Measurements from ENCODE around the gene LAMA1. TPM values are rescaled to one million over a fixed set of nuclear protein-coding genes. Genes with fewer than 3 reads are reported as not detected.

The LAMA1 gene
- total and polyA plus RNA-seq, 2 donors (not counting 3 experiments of a cell fraction or from before 2014, with no cell fraction given), result 0.04 TPM; not detected in 1

GRCh38 chr18:7164323-7165004 lies 46.9 kb upstream of the LAMA1 start:
- DNase-seq (ENCODE audit: low read depth, low spot score) (no peak), FAIRE-seq (no peak)
- no peak overlapping the region for H3K9ac ChIP-seq (replicated peaks; ENCODE audit: extremely low read depth, insufficient read depth, low read length)
- dilution Hi-C loops (cut with MboI; ENCODE audit: extremely low pct_ligation_motif_present, low sequenced_read_pairs), result no loop called here
- no peaks in the 10 kb centered on the region for H3K27me3 ChIP-seq (ENCODE audit: control insufficient read depth in 2 of 2, insufficient read depth in 2 of 2, low read length in 2 of 2)
- H2AFZ ChIP-seq (ENCODE audit: low read depth, low read length), result no peak overlapping the region
- H3K36me3 ChIP-seq (ENCODE audit: control insufficient read depth in 2 of 2, extremely low read depth in 1 of 2, insufficient read depth in 2 of 2, low read length in 2 of 2), result no peaks in the 10 kb centered on the region
- no peak overlapping the region for H3K4me3 ChIP-seq (replicated peaks in 1 of 3; ENCODE audit: insufficient read depth in 1 of 3, low read depth in 1 of 3, low read length in 3 of 3)
- ChIA-PET POLR2A (no interaction called here), CTCF (no interaction called here)
- no peaks in the 10 kb centered on the region for H3K9me3 ChIP-seq (replicated peaks; ENCODE audit: control insufficient read depth, insufficient read depth, low read length)
- H3K4me1 ChIP-seq (ENCODE audit: control insufficient read depth, extremely low read depth, insufficient read depth, low read length), result no peaks in the 10 kb centered on the region
- H4K20me1 ChIP-seq (replicated peaks; ENCODE audit: control insufficient read depth, extremely low read depth, insufficient read depth, low read length), result no peaks in the 10 kb centered on the region
- H3K79me2 ChIP-seq (ENCODE audit: control insufficient read depth, insufficient read depth, low read length), result no peaks in the 10 kb centered on the region
- intact Hi-C loops (cut with micrococcal nuclease), result no loop called here
- no peaks in the 10 kb centered on the region for H3K9me1 ChIP-seq (replicated peaks; ENCODE audit: control insufficient read depth, extremely low read depth, insufficient read depth, low read length)
- H3K4me2 ChIP-seq (ENCODE audit: insufficient read depth, low read length), result no peak overlapping the region
- TF ChIP-seq JUN (IDR thresholded peaks at IDR 0.05; ENCODE audit: borderline replicate concordance, insufficient read depth, insufficient read length, low read depth) (no peak), EZH2 (IDR thresholded peaks at IDR 0.05; ENCODE audit: borderline replicate concordance, low read depth, low read length, severe bottlenecking) (no peak), FOS (IDR thresholded peaks at IDR 0.05; ENCODE audit: borderline replicate concordance, insufficient read depth, low read length) (no peak), MYC (IDR thresholded peaks at IDR 0.05; ENCODE audit: low read depth, low read length) (no peak), GATA2 (IDR thresholded peaks at IDR 0.05; ENCODE audit: insufficient read depth, insufficient read length, low read depth, low read length) (no peak)
- no peak overlapping the region for H3K27ac ChIP-seq (ENCODE audit: insufficient read depth, low read depth, low read length)
- BruUV-seq (replicated peaks), result no TSS peak

- CTCF ChIA-PET, result interaction anchor here (1.8 kb wide), 1 partner anchor 19 kb away, joined by 4 read pairs; no protein-coding TSS in a partner anchor
- no peak for DNase-seq (ENCODE audit: low read depth, low spot score)
Measured at GRCh38 chr18:7158216-7158615, 40.6 kb upstream of the LAMA1 start.

More at GRCh38 chr18:7158216-7158615, 40.6 kb upstream of the LAMA1 start:
- no peaks in the 10 kb centered on the region for H3K36me3 ChIP-seq (ENCODE audit: control insufficient read depth in 2 of 2, extremely low read depth in 1 of 2, insufficient read depth in 2 of 2, low read length in 2 of 2)
- H2AFZ ChIP-seq (ENCODE audit: low read depth, low read length), result no peak overlapping the region
- BruUV-seq (replicated peaks), result no TSS peak
- POLR2A ChIA-PET, result no interaction called here
- no peaks in the 10 kb centered on the region for H3K4me1 ChIP-seq (ENCODE audit: control insufficient read depth, extremely low read depth, insufficient read depth, low read length)
- no peak for FAIRE-seq
- no peak overlapping the region for H3K4me2 ChIP-seq (ENCODE audit: insufficient read depth, low read length)
- H3K27ac ChIP-seq (ENCODE audit: insufficient read depth, low read depth, low read length), result no peak overlapping the region
- no peaks in the 10 kb centered on the region for H3K9me1 ChIP-seq (replicated peaks; ENCODE audit: control insufficient read depth, extremely low read depth, insufficient read depth, low read length)
- no peaks in the 10 kb centered on the region for H3K9me3 ChIP-seq (replicated peaks; ENCODE audit: control insufficient read depth, insufficient read depth, low read length)
- H3K4me3 ChIP-seq (replicated peaks in 1 of 3; ENCODE audit: insufficient read depth in 1 of 3, low read depth in 1 of 3, low read length in 3 of 3), result no peak overlapping the region
- dilution Hi-C loops (cut with MboI; ENCODE audit: extremely low pct_ligation_motif_present, low sequenced_read_pairs) (no loop called here), intact Hi-C loops (cut with micrococcal nuclease) (no loop called here)
- no peak overlapping the region for H3K9ac ChIP-seq (replicated peaks; ENCODE audit: extremely low read depth, insufficient read depth, low read length)
- no peaks in the 10 kb centered on the region for H3K79me2 ChIP-seq (ENCODE audit: control insufficient read depth, insufficient read depth, low read length)
- no peaks in the 10 kb centered on the region for H3K27me3 ChIP-seq (ENCODE audit: control insufficient read depth in 2 of 2, insufficient read depth in 2 of 2, low read length in 2 of 2)
- TF ChIP-seq MAX (IDR thresholded peaks at IDR 0.05; ENCODE audit: insufficient read depth, insufficient read length) (no peak), JUN (IDR thresholded peaks at IDR 0.05; ENCODE audit: borderline replicate concordance, insufficient read depth, insufficient read length, low read depth) (no peak), CTCF (IDR thresholded peaks at IDR 0.05; ENCODE audit: extremely low read depth in 1 of 2, insufficient read depth in 1 of 2, low read depth in 1 of 2, low read length in 2 of 2) (no peak), GATA2 (IDR thresholded peaks at IDR 0.05; ENCODE audit: insufficient read depth, insufficient read length, low read depth, low read length) (no peak)
- no peaks in the 10 kb centered on the region for H4K20me1 ChIP-seq (replicated peaks; ENCODE audit: control insufficient read depth, extremely low read depth, insufficient read depth, low read length)

Data from endothelial cell of umbilical vein (primary cell).